ENCODE measurements around the gene NKAIN2.

NKAIN2 gene

GRCh38 chr6:124055963-124056362, 252.3 kb downstream of the NKAIN2 start:
- in situ Hi-C loops (cut with HindIII; ENCODE audit: low sequenced_read_pairs), result no loop called here
- no peak for DNase-seq (ENCODE audit: low read depth, low spot score)
- H3K4me3 ChIP-seq (ENCODE audit: low read depth, low read length), result no peak overlapping the region
- TF ChIP-seq CTCF (IDR thresholded peaks at IDR 0.05; ENCODE audit: low read depth, low read length), result no peak

- no peak for TF ChIP-seq CTCF (IDR thresholded peaks at IDR 0.05; ENCODE audit: low read depth, low read length)
- in situ Hi-C loops (cut with HindIII; ENCODE audit: low sequenced_read_pairs), result no loop called here
- DNase-seq (ENCODE audit: low read depth, low spot score), result no peak
These were observed 253.0 kb downstream of the NKAIN2 start for GRCh38 chr6:124056407-124057334.

GRCh38 chr6:124057461-124057860, 253.8 kb downstream of the NKAIN2 start:
- H3K4me3 ChIP-seq (ENCODE audit: low read depth, low read length), result no peak overlapping the region
- TF ChIP-seq CTCF (IDR thresholded peaks at IDR 0.05; ENCODE audit: low read depth, low read length), result no peak
- DNase-seq (ENCODE audit: low read depth, low spot score), result no peak
- in situ Hi-C loops (cut with HindIII; ENCODE audit: low sequenced_read_pairs), result no loop called here

More at GRCh38 chr6:124056407-124057334, 253.0 kb downstream of the NKAIN2 start:
- H3K4me3 ChIP-seq (ENCODE audit: low read depth, low read length), result no peak overlapping the region

- TF ChIP-seq CTCF (IDR thresholded peaks at IDR 0.05; ENCODE audit: low read depth, low read length), result no peak
- H3K4me3 ChIP-seq (ENCODE audit: low read depth, low read length), result no peak overlapping the region
- in situ Hi-C loops (cut with HindIII; ENCODE audit: low sequenced_read_pairs), result no loop called here
- no peak for DNase-seq (ENCODE audit: low read depth, low spot score)
These were observed 260.9 kb downstream of the NKAIN2 start for GRCh38 chr6:124064317-124065113.

- in situ Hi-C loops (cut with HindIII; ENCODE audit: low sequenced_read_pairs), result no loop called here
These were observed 262.6 kb downstream of the NKAIN2 start for GRCh38 chr6:124066269-124066668.

More at GRCh38 chr6:124066269-124066668, 262.6 kb downstream of the NKAIN2 start:
- H3K4me3 ChIP-seq (ENCODE audit: low read depth, low read length), result no peak overlapping the region
- DNase-seq (ENCODE audit: low read depth, low spot score), result no peak
- TF ChIP-seq CTCF (IDR thresholded peaks at IDR 0.05; ENCODE audit: low read depth, low read length), result no peak
